ENCODE measurements around the gene PFDN1.

Gene PFDN1

DNA sequence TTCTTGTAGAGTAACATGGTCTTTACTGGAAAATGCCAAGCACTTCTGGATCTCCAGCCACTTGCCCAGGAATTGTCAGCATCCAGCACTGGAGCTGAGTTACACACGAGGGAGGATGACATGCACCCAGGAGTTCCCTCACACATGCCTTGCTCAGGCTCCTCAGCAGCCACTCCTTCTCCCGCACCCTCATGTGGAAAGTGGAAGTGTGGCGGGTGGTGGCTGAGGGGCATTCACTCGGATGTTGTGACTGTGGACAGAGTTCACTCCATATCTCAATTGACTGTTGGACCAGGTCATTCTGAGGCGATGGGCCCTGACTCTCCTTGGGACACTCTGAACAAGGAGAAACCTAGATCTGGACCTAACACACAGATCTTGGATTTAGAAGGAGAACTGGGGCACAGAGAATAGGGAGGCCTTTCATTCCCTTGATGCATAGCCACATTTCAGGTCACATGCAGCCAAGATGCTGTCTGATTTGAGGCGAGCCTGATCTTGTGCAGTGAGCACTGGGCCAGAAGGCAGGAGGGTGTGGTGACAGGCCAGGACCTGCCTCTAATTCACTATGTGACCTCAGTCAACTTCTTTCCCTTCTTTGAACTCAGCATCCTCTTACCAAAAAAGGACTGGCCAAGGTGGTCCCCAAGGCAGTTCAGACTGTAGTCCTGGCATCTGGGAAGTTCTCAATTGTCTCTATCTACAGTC is 65.9 kb downstream of the PFDN1 start:
- no peak for DNase-seq (ENCODE audit: low read depth)

DNA sequence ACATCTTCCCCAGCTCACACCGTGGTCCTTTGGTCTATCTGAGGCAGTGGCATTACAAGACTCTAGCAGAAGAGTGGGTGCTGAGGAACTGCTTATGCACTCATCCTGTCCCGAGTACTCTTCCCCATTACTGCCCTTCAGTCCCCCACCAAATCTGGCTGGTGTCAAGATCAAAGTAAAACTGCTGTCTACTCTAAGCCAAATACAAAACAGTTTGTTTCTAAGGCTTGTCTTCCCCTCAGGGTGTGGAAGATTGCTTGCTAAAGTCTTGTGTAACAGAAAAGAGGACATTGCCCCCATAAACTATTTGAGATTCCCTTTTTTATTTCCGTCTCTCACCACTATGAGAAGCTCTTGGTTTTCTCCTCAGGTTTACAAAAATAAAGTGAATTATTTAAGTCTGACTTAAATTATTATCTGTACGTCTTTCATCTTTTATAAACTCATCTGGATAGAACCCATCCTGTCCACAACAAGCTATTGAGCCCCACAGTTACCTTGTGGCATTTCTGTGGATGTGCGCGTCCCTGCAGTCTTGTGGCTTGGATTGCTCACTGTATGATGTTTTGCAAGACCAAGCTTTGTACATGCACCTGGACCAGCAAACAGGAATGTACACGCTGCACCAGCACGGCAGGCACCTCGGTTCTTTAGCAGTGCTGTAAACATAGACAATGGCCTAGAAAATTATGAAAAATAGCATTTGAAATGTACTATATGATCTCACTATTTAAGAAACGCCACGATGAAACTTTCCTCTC is 66.9 kb downstream of the PFDN1 start:
- DNase-seq (ENCODE audit: low read depth): no peak

DNA sequence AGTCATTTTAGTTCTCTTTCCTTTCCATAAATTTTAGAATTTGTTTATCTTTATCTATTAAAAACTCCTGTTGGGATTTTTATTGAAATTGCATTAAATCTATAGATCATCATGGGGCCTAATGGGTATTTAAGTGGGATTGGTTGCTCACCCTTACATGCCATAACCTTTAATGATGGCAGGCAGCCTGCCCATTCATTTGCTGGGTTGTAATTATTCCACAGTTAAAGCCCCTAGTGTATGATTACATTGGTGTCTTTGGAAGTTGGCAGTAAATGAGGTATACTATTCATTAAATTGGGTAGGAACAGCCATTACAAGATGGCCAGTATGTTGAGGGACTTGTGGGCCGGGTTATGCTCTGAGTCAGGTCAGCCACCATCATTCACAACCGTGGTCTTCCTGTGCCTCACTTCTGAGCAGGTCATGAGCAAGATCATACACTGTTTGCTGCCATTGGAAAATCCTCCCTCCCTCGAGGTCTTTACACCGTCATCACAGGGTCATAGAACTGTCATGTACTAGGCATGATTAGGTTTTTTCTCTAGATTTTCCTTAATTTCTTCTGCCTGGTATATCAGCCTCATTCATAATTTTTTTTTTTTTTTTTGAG is 68.4 kb downstream of the PFDN1 start:
- DNase-seq (ENCODE audit: low read depth): no peak

DNA sequence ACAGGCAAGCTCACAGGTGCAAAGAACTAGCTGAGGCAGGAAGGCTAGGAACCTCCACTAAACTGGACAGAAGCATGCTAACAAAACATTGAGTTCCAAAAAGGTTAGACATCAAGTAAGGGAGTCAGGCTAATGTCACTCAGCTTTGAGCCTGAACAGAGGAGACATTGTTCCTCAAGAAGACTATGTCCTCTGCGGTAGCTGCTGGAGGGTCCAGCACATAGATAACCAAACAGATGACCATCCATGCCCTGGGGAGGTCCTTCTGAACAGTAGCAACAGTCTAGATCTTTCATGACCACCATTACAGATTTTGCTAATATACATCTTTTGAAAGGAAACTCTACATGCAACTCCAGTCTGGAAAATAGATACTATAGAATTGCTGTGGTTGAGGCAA is 70.2 kb downstream of the PFDN1 start:
- DNase-seq (ENCODE audit: low read depth): no peak

DNA sequence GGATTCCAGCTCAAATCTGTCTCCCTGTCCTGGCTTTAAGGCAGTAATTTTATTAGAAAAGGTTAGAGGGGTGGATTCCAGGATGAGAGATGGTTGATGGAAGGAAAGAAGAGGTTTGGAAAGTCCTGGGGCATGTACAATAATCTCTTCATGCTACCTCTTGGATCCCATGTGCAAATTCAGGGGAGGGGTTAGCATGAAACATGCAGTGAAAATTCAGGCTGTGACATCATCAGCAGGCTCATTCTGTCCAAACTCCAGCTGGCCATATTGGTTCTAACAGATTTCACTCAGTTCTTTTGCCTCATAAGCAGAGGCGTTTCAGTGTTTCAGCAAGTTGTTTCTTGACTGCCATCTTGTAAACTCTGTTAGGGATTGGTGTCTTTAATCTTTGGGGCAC is 72.5 kb downstream of the PFDN1 start:
- DNase-seq (ENCODE audit: low read depth): no peak

DNA sequence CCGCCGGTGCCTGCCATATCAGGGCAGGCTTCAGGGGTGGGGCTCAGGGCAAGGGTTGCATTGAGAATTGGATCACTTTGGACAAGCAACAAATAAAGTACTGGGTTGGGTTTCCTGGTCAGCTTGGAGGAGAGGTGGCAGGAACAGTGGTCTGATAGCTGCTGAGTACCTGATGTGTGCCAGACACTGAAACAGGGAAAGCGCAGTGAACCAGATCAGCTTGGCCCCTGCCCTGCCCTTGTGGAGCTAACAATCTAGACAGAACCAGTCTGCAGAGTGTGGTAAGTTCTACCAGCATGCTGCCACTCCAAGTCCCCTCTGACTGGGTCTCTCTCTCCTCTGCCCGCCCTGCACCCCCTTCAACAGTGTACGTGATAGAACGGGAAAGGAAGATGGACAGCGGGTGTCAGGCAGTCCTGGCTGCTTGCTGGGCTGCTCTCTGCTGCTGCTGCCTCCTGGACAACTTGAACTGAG is 74.5 kb downstream of the PFDN1 start:
- no peak for DNase-seq (ENCODE audit: low read depth)

DNA sequence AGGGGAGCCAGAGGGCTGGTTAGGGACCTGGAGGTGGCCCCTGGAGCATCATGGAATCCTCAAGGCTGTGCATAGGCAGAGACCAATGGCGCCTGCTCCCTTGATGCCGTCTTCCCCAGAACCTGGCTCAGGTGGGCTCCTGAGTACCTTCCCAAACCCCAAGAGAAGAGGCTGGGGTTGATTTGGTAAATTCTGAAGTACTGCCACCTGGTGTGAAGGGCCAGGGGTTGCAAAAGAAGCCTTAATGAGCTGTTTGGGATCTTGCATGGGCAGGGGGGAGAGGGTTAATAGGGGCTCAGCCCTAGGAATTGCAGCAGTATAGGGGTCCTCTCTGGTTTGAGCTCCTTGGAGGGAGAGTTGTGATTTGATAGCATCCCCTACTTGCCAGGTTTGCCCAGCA is 75.9 kb downstream of the PFDN1 start:
- no peak for DNase-seq (ENCODE audit: low read depth)

DNA sequence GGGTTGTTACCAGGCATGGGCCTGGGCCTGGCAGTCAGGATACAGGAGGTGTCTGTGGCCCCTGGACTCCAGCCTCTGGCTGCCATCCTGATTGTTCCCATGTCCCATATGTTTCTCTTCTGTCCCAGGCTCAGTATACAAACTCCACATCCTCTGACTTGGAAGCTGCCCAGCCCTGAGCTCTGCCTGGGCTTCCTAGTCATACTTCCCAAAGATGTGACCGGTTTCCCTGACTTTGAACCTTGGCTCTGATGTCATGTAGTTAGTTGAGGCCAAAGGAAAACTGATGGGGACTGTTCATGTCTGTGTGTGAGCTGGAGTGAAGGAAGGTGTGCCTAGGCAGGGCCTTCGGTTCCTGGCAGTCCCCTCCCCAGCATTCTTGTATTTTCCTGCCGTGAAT is 77.5 kb downstream of the PFDN1 start:
- no peak for DNase-seq (ENCODE audit: low read depth)

DNA sequence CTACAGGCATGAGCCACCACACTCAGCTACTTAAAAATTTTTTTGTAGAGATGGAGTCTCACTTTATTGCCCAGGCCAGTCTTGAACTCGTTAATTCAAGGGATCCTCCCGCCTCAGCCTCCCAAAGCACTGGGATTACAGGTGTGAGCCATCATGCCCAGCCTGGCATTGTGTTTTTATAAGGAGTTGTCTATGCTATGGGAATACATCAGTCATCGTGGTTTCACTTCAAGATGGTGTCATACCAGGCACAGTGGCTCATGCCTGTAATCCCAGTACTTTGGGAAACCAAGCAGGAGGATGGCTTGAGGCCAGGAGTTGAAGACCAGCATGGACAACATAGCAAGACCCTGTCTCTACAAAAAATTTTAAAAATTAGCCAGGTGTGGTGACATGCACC is 78.2 kb downstream of the PFDN1 start:
- DNase-seq (ENCODE audit: low read depth): no peak

DNA sequence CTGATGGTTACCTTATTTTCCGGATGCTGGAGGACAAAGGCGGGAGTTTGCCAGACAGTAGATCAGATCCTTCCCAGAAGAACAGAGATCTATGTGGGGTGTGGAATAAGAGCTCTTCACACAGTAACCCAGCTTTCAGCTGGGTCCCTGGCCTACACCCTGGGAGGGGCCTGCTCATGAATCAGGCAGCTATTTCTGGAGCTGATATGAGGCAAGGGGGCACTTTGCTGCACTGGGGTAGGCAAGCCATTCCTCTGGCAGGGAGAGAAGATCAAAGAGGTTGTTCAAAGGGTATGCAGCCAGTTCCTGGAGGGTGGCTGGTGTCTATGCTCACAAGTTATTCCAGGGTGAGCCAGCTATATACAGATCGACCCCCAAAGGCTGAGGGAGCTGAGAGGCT is 79.3 kb downstream of the PFDN1 start:
- no peak for DNase-seq (ENCODE audit: low read depth)

DNA sequence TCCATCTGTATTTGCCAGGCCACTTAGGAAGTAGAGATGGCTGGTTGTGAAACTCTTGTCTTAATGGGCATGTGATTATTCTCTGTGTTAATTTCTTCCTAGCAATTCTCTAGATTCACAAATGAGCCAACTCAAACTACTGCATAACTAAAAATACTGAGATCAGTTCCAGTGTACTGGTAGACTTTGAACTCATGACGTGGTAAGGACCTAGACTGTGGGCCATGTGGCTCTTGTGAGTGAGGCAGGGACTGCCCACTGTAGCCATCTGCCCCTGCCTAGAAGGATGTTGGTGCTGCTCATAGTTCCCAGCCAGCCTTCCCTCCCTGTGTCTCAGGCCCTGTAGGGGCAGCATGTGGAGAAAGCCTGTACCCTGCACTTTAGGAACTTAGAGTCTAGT is 80.5 kb downstream of the PFDN1 start:
- DNase-seq (ENCODE audit: low read depth): no peak

DNA sequence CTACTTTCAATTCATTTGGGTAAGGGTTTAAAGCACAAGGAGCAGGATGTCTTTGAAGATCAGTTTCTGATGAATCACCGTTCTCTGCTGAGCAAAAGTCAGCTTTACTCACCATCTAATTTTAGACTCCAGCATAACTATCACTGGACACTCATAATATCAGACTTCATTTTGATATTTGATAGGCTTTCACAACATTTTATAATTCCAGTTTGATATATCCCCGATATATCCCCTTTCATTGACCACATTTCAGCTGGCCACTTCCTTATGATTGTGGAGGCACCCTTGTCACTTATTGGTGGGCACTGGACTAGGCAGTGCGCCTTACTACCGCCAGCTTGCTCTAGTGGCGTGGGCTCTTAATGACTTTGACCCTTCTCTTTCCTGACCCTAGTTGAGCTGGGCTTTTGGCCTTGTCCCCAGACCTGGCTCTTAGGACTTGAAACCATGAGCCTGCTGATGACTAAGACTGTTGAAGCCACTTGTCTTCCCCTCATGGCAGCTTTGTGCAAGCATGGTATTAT is 81.1 kb downstream of the PFDN1 start:
- DNase-seq (ENCODE audit: low read depth): no peak

DNA sequence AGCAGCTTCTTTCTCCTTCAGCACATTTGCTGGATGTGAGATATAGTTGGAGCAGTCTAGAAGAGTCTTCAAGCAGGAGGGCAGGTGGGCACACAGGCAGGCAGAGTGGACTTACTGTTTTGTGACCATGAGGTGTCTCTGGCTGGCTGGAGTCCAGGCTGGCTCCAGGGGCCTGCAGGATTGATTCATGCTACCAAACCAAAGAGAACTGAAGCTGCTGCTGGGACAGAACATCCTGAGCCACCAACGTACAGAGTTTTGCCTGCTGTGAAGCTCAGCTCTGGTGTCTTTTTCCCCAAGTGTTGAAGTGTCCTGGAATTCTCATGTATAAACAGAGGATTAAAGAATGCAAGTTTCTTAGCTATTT is 82.2 kb downstream of the PFDN1 start:
- no peak for DNase-seq (ENCODE audit: low read depth)

DNA sequence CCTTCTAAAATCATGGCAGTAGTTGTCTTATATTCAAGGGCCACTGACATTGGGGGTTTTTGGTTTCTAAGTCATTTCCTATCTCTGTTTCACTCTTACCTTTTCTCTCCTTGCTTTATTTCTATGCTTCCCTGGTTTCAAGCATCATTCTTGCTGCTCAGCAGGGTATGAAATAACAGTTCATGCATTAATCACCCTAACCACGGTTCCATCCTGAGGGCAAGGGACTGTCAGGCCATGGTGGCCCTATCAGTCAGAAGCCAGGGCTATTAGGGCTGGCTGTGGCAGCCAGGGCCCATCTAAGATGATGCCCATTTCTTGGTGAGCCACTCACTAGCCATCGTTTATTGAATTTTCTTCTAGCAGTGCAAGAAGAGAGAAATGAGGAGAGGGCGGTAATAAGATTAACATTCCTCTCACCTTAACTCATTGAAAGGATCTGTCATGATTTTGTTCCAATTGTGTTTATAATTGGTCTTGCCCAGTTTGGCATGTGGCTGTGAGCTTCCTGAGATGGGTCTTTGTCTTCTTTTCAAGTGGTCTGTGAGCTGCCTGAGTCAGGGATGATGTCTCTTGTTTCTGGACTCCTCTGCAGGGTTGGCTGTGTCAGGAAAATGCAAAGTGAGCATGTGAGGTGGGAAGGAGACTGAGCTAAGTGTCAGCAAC is 82.7 kb downstream of the PFDN1 start:
- DNase-seq (ENCODE audit: low read depth): no peak

DNA sequence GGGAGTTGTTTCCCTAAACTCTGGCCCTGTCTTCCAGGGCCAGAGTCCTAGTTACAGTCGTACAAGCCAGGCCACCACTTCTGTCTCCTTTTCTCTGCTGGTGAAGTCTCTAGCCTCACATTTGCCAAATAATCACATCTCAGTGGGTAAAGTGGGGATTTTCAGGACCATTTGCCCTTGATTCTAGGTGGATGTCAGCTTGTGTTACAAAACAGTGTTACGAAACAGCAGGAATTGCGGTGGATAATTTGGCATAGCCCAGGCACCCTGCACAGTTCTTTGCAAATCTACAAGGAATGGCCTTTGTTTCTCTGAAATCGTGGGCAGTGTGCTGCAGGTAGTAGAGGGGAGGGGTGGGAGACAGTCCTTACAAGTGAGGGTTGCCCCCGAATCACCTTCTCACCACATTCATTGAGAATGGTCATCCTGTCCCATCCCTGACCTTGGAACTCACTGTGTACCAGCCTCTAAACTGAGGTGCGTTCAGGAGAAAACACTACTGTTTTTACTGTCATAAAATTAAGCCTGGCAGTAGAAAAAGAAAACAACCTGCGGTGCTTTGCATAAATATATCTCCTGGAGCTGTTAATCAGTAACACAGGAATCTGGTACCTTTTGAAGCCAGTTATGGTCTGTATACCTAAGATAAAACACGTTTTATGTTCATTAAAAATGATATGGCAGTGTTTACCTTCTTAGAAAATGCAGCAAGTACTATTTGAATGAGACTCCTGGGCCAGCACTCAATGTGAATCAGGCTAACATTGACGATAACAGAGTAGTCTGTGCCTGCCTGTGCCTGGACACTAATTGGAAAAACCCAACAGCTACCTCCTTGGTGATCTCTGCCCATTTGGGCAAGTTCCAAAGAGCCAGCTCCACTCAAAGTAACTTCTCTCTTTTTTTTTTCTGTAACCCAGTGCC is 83.6 kb downstream of the PFDN1 start:
- no peak for DNase-seq (ENCODE audit: low read depth)

DNA sequence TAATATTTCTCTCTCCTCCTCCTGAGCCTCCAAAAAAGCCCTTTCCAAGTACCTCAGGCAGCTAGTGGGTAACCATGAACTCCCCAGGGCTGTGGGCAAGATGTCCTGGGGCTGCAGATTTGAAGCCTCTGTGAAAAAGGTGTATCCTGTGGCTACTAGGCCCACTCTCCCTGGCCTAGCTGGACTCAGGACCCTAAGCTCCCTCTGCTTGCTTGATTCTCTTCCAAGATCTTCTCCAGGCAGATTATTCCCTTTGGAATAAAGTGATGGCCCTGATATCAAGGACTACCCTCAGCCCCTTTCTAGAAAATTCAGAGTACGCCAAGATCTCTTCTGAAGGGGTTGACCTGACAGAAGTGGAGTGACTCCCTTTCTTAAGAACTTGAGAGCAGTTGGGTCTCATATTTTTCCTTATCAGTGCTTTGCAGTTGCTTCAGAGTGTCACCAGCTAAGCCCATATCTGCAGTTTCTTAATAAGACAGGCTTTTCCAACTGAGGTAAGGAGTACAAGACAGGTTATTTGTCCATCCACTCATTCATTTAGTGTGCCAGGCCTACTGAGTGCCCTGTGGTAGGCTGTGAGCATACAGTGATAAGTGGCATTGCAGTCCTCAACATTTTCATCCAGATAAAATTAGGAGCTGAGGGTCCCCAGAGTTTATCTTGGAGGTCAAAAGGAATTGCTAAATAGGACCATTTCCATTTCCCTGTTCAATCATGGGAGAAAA is 85.4 kb downstream of the PFDN1 start:
- no peak for DNase-seq (ENCODE audit: low read depth)

DNA sequence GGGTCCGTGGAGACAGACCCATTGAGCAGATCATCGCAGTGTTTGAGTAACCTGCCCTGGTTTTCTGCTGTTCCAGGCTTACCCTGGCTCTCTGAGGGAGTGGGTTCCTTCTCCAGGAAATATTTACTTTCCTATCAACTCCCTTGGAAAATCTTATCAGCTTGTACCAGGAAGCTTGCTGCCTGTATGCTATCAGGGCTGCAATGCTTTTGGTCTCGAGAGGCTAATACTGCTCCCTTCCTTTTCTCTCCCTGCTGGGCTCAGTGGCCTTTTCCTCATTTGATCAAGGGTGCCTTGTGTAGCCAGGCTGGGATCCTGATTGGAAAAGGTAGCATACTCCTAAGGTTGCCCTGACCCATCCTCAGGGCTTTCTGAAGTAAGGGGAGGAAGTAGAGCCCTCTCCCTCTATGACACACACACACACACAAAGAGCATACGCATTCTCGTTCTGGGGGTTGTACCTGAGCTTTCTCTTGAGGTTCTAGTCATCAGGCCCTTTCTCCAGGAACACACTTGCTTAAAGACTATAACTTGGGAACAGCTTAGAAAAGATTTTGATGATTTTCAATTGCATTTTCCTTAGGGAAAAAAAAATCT is 86.3 kb downstream of the PFDN1 start:
- DNase-seq (ENCODE audit: low read depth): no peak

DNA sequence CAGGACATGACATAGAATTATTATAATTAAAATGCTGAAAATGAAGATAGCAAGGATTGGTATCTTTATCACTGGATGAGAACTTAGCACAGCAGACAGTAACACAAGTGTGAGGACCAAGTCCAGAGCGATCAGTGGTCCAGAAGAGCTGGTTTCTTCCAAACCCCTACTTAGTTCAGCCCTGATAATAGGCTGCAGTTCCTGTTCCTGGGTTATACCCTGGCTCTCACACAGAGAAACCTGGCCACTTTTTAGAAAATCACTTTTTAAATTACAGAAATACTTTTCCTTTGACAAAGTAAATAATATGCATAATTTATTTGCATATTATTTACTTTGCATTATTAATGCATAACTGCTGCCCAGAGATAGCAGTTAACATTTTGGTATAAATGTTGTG is 87.6 kb downstream of the PFDN1 start:
- DNase-seq (ENCODE audit: low read depth): no peak

DNA sequence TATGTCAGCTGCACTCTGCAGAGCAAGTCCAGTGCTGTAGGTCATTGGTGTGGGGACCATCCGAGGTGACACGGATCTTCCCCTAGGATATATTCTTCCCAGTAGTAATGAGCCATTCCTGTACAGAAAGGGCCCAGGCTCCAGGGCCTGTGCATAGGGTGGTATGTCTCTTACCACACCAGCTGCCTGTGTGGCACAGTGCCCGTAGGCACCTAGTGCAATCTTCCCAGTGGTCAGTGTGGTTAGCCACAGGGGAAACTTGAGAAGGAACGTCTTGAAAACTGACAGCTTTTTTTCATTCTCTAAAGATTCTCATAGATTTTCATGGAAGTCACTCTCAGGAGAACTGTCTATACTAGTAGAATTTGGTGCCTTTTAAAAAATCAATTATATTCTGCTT is 88.1 kb downstream of the PFDN1 start:
- no peak for DNase-seq (ENCODE audit: low read depth)

DNA sequence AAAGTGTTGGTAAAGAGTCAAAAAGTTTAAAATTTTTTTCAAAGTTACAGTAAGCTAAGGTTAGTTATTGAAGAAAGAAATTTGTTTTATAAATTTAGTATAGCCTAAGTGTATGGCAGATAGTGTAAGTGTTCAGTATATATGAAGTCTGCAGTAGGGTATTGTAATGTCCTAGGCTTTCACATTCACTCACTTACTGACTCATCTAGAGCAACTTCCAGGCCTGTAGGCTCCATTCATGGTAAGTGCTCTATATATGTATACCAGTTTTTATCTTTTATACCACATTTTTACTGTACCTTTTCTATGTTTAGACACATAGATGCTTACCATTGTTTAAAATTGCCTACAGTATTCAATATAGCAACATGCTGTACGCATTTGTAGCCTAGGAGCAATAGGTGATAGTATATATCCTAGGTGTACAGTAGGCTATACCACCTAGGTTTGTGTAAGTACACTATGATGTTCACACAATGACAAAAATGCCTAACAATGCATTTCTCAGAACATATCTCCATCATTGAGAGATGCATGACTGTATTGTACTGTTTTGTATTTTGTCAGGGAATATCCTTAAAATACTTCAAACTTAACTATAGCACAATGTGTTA is 89.4 kb downstream of the PFDN1 start:
- no peak for DNase-seq (ENCODE audit: low read depth)
